K562 (cell line): Measurements from ENCODE around the gene SORCS1. TPM values are rescaled to one million over a fixed set of nuclear protein-coding genes. Genes with fewer than 3 reads are reported as not detected.

Experiments used
- ATAC-seq: fragments of 200-7000 bp; cut with Tn5 transposase; 3 replicates; pipeline ENCODE4 v1.9.1; 2020; ENCODE audit warnings: moderate library complexity
- BruUV-seq: library from RNA; stranded (reverse); fragments of 400-500 nt; replicated peaks from 2 replicates; lab custom pipeline; 2021; lab: Mats Ljungman, UMichigan
- CTCF ChIA-PET: fragments of 300-600 bp; formaldehyde crosslinking; extraction: SDS; loops from one replicate; lab custom pipeline; 2021; ENCODE audit warnings: low intra/inter-chr PET ratio; lab: Yijun Ruan, JAX
- POLR2A ChIA-PET: fragments of 300-600, 350-650 bp; sonication (Branson Sonifier 250); formaldehyde crosslinking; extraction: SDS; loops from one replicate; lab custom pipeline; 2021; ENCODE audit warnings: antibody characterized with exemption, inconsistent platforms; lab: Yijun Ruan, JAX
- DNase-seq, 4 experiments: peaks; one replicate each; pipeline versions ENCODE4 v3.0.0 to v3.0.0-alpha.2; 2011 to 2018; ENCODE audit warnings: low spot score in 3 of 4, mixed read lengths in 3 of 4; ENCODE audit errors: extremely low read depth in 1 of 4
- FAIRE-seq: peaks from 2 replicates; lab custom pipeline; 2011; peaks lifted over from hg19 to GRCh38; lab: Jason Lieb, UNC
- H2AFZ ChIP-seq: 2 replicates; pipeline ENCODE4 v1.6.0; 2011; ENCODE audit warnings: low read depth, low read length, control low read depth, inconsistent platforms
- H3K27ac ChIP-seq: fragments of 200-600 bp; 3 replicates; pipeline ENCODE4 v1.8.0; 2011; ENCODE audit warnings: low read depth, mild to moderate bottlenecking, control low read depth, inconsistent platforms, low read length, moderate library complexity, mixed read lengths; ENCODE audit errors: extremely low read depth
- H3K27me3 ChIP-seq, 2 experiments: fragments of 300-600 bp in 1 of 2; 2 replicates in 1 of 2; 3 replicates in 1 of 2; pipeline versions ENCODE4 v1.6.0 to v1.8.0; 2011; ENCODE audit warnings: inconsistent platforms in 2 of 2, low read length in 2 of 2, mild to moderate bottlenecking in 1 of 2, mixed read lengths in 1 of 2, moderate library complexity in 1 of 2; ENCODE audit not compliant: control insufficient read depth in 2 of 2, insufficient read depth in 2 of 2
- H3K36me3 ChIP-seq: fragments of 300-600 bp; 3 replicates; pipeline ENCODE4 v1.8.0; 2011; ENCODE audit warnings: mild to moderate bottlenecking, low read length, inconsistent platforms; ENCODE audit not compliant: control insufficient read depth, insufficient read depth
- H3K4me1 ChIP-seq, 2 experiments: fragments of 200-600 bp in 1 of 2; replicated peaks in 1 of 2; 2 replicates in 1 of 2; 3 replicates in 1 of 2; pipeline versions ENCODE4 v1.5.1 to v1.8.0; 2011; ENCODE audit warnings: inconsistent platforms in 2 of 2, low read length in 2 of 2, mild to moderate bottlenecking in 1 of 2, mixed read lengths in 1 of 2, moderate library complexity in 1 of 2; ENCODE audit not compliant: control insufficient read depth in 2 of 2, insufficient read depth in 2 of 2
- H3K4me2 ChIP-seq: 2 replicates; pipeline ENCODE4 v1.6.1; 2011; ENCODE audit warnings: low read length, control low read depth, inconsistent platforms, mixed read lengths; ENCODE audit not compliant: insufficient read depth
- H3K4me3 ChIP-seq: fragments of 200-600 bp; sonication (generic), shearing (Covaris generic); 2 replicates; pipeline ENCODE4 v1.5.1; 2016; ENCODE audit warnings: control low read depth, inconsistent platforms
- H3K79me2 ChIP-seq: fragments of 200-600 bp; 3 replicates; pipeline ENCODE4 v1.8.0; 2011; ENCODE audit warnings: low read length, inconsistent platforms; ENCODE audit not compliant: control insufficient read depth, insufficient read depth
- H3K9ac ChIP-seq, 2 experiments: 2 replicates each; pipeline versions ENCODE4 v1.6.0 to v1.6.1; 2011; ENCODE audit warnings: low read depth in 2 of 2, low read length in 2 of 2, control low read depth in 1 of 2, inconsistent platforms in 1 of 2, mild to moderate bottlenecking in 1 of 2, mixed read lengths in 1 of 2; ENCODE audit not compliant: insufficient read depth in 1 of 2
- H3K9me1 ChIP-seq: one replicate; pipeline ENCODE4 v1.6.0; 2011; ENCODE audit warnings: inconsistent platforms, mild to moderate bottlenecking, low read length, moderate library complexity; ENCODE audit not compliant: control insufficient read depth, insufficient read depth
- H3K9me3 ChIP-seq: replicated peaks from 2 replicates; pipeline ENCODE4 v1.5.1; 2011; ENCODE audit warnings: low read depth, low read length, inconsistent platforms; ENCODE audit not compliant: control insufficient read depth, insufficient read depth
- H4K20me1 ChIP-seq: replicated peaks from 2 replicates; pipeline ENCODE4 v1.6.1; 2011; ENCODE audit warnings: low read length, inconsistent platforms, mixed read lengths; ENCODE audit not compliant: control insufficient read depth, insufficient read depth
- BRD9 ChIP-seq: fragments of 450-650 bp; IDR thresholded peaks from 2 replicates; pipeline ENCODE4 v1.6.1; 2018; ENCODE audit warnings: low read depth; ENCODE audit not compliant: partially characterized antibody
- ELF4 ChIP-seq: fragments of 450-650 bp; formaldehyde crosslinking; IDR thresholded peaks from 2 replicates; pipeline ENCODE4 v1.4.0; 2022; ENCODE audit warnings: missing genetic modification characterization
- HNRNPK ChIP-seq: fragments of 200-400 bp; formaldehyde crosslinking; IDR thresholded peaks from one replicate; pipeline ENCODE4 v1.6.1; 2018; ENCODE audit warnings: mild to moderate bottlenecking, low read depth, low read length; ENCODE audit not compliant: poor library complexity, severe bottlenecking
- IRF2 ChIP-seq: sonication (generic); formaldehyde crosslinking; IDR thresholded peaks from 2 replicates; pipeline ENCODE4 v1.8.1; 2022; ENCODE audit warnings: mild to moderate bottlenecking, missing genetic modification reagents
- L3MBTL2 ChIP-seq: fragments of 450-650 bp; IDR thresholded peaks from 2 replicates; pipeline ENCODE4 v1.6.1; 2016; ENCODE audit warnings: mild to moderate bottlenecking, moderate library complexity
- MAFG ChIP-seq: fragments of 450-650 bp; conservative IDR thresholded peaks from 2 replicates; pipeline ENCODE4 v1.6.1; 2016; ENCODE audit warnings: missing genetic modification characterization, missing compliant biosample characterization
- NFIX ChIP-seq: fragments of 250-450 bp; sonication (Bioruptor Pico); IDR thresholded peaks from 2 replicates; pipeline ENCODE4 v1.4.0; 2020; ENCODE audit warnings: low read depth, mild to moderate bottlenecking, moderate library complexity
- RBM17 ChIP-seq: fragments of 200-400 bp; formaldehyde crosslinking; IDR thresholded peaks from 2 replicates; pipeline ENCODE4 v1.6.1; 2017; ENCODE audit warnings: low read depth, mild to moderate bottlenecking, low read length, borderline replicate concordance
- SIN3B ChIP-seq: fragments of 450-650 bp; IDR thresholded peaks from 2 replicates; pipeline ENCODE4 v1.6.1; 2017; ENCODE audit warnings: low read depth, mild to moderate bottlenecking, moderate library complexity
- STAG1 ChIP-seq: sonication (generic); formaldehyde crosslinking; IDR thresholded peaks from 2 replicates; pipeline ENCODE4 v1.5.0; 2020; ENCODE audit warnings: missing genetic modification reagents, borderline replicate concordance
- TCF7 ChIP-seq: sonication (generic); IDR thresholded peaks from 2 replicates; pipeline ENCODE4 v1.6.1; 2016; ENCODE audit warnings: antibody characterized with exemption, borderline replicate concordance
- TEAD1 ChIP-seq, 2 experiments: fragments of 450-650 bp in 1 of 2; sonication (generic) in 1 of 2; formaldehyde crosslinking; IDR thresholded peaks; 2 replicates each; pipeline versions ENCODE4 v1.4.0 to v1.8.0; 2020 to 2022; ENCODE audit warnings: mild to moderate bottlenecking in 2 of 2, missing genetic modification reagents in 1 of 2
- ZBTB12 ChIP-seq: fragments of 250-450 bp; sonication (Bioruptor Pico); IDR thresholded peaks from 2 replicates; pipeline ENCODE4 v1.4.0; 2020
- ZNF133 ChIP-seq: fragments of 250-450 bp; sonication (Bioruptor Pico); IDR thresholded peaks from 2 replicates; pipeline ENCODE4 v1.4.0; 2020; ENCODE audit warnings: mild to moderate bottlenecking
- ZNF561 ChIP-seq: fragments of 450-650 bp; formaldehyde crosslinking; conservative IDR thresholded peaks from 2 replicates; pipeline ENCODE4 v1.4.0; 2020; ENCODE audit warnings: mild to moderate bottlenecking, moderate library complexity
- ZNF76 ChIP-seq: fragments of 250-450 bp; sonication (Bioruptor Pico); IDR thresholded peaks from 2 replicates; pipeline ENCODE4 v1.4.0; 2020; ENCODE audit warnings: mild to moderate bottlenecking, moderate library complexity, borderline replicate concordance
- WGBS: fragments of 100-300 bp; shearing (Covaris generic); methylation state at CpG from one replicate; pipeline ENCODE4 v1.1.6; 2016; ENCODE audit warnings: low coverage, mixed read lengths; ENCODE audit not compliant: insufficient coverage; ENCODE audit errors: missing lambda C conversion rate; 5-methylcytosine and 5-hydroxymethylcytosine counted together
- in situ Hi-C: fragments of 300-500 bp; cut with MboI; formaldehyde crosslinking; loops from 4 replicates; pipeline ENCODE4 v1.15.0; 2018; ENCODE audit warnings: inconsistent platforms, mixed read lengths
- intact Hi-C: fragments of 100-400 bp; cut with micrococcal nuclease; formaldehyde crosslinking; loops from 2 replicates; pipeline ENCODE4 v1.14.2; 2022
- polyA plus RNA-seq, 8 experiments: library from polyadenylated mRNA; depleted of rRNA in 4 of 8; stranded (reverse) in 5 of 8; unstranded in 3 of 8; fragments of >200 nt; fragmentation: Nextera tagmentation in 2 of 8; fragmentation: Illumina TruSeq in 1 of 8; extraction: Ambion mirVana in 2 of 8; extraction: Trizol in 1 of 8; gene quantifications; 2 replicates each; pipeline versions ENCODE4 v1.2.1 to v1.2.3, GENCODE V29; 2011 to 2014; ENCODE audit warnings: inconsistent platforms in 1 of 8, missing spikeins in 1 of 8
- total RNA-seq, 7 experiments: library from RNA; depleted of rRNA in 6 of 7; stranded (reverse); fragments of >200 nt in 6 of 7; fragmentation: Illumina TruSeq in 2 of 7; extraction: Trizol in 2 of 7; gene quantifications; 2 replicates each; pipeline versions ENCODE4 v1.2.1 to v1.2.3, GENCODE V29; 2011 to 2021; ENCODE audit warnings: low replicate concordance in 1 of 7
- TF ChIP-seq, protein P1 (sequence below): sonication (generic); formaldehyde crosslinking; IDR thresholded peaks from 2 replicates; pipeline ENCODE4 v1.8.1; 2022; ENCODE audit warnings: missing genetic modification reagents

Gene SORCS1
- total and polyA plus RNA-seq, 9 of the 15 experiments (the other 6 are each of a cell fraction or from before 2014, with no cell fraction given) = 1.5 to 3.9 (median 2.7) TPM

- H3K9ac ChIP-seq = no peak overlapping the region
- ChIA-PET CTCF (no interaction called here), POLR2A (no interaction called here)
- no peaks in the 10 kb centered on the region for H3K79me2 ChIP-seq
- H3K9me1 ChIP-seq = no peaks in the 10 kb centered on the region
- FAIRE-seq (no peak), DNase-seq (no peak), ATAC-seq (no peak)
- no peaks in the 10 kb centered on the region for H3K27me3 ChIP-seq
- H3K4me2 ChIP-seq = no peak overlapping the region
- in situ Hi-C loops (no loop called here), intact Hi-C loops (no loop called here)
- no peaks in the 10 kb centered on the region for H4K20me1 ChIP-seq
- no peak overlapping the region for H3K4me3 ChIP-seq
- 10% methylated on average over 1 of the region's 1 CpG for WGBS
- H2AFZ ChIP-seq = no peak overlapping the region
- H3K27ac ChIP-seq = no peak overlapping the region
- BruUV-seq = no TSS peak
- TF ChIP-seq, protein P1, sequence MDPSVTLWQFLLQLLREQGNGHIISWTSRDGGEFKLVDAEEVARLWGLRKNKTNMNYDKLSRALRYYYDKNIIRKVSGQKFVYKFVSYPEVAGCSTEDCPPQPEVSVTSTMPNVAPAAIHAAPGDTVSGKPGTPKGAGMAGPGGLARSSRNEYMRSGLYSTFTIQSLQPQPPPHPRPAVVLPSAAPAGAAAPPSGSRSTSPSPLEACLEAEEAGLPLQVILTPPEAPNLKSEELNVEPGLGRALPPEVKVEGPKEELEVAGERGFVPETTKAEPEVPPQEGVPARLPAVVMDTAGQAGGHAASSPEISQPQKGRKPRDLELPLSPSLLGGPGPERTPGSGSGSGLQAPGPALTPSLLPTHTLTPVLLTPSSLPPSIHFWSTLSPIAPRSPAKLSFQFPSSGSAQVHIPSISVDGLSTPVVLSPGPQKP (CRISPR knock-in tag) = no peak
- TF ChIP-seq L3MBTL2 = no peak
- no peak for TF ChIP-seq ZNF76 (CRISPR knock-in tag)
- TF ChIP-seq TCF7 = no peak
- TF ChIP-seq STAG1 (CRISPR knock-in tag) = no peak
- no peaks in the 10 kb centered on the region; a peak in 1 of 5 replicates for H3K4me1 ChIP-seq
- H3K36me3 ChIP-seq = no peaks in the 10 kb centered on the region
- no peaks in the 10 kb centered on the region for H3K9me3 ChIP-seq
Observed at GRCh38 chr10:106832846-106833245, 331.7 kb downstream of the SORCS1 start.

DNA sequence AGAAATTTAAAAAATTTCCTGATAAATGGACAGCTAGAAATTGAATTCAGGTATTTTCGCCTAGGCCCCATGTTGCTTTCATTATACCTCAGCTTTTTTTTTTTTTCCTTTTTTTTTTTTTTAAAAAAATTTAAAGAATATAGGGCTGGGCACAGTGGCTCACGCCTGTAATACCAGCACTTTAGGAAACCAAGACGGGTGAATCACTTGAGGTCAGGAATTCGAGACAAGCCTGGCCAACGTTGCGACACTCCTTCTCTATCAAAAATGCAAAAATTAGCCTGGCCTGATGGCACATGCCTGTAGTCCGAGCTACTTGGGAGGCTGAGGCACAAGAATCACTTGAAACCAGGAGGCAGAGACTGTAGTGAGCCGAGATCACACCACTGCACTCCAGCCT is 334.0 kb downstream of the SORCS1 start:
- in situ Hi-C loops (no loop called here), intact Hi-C loops (no loop called here)
- no TSS peak for BruUV-seq
- ChIA-PET POLR2A (no interaction called here), CTCF (no interaction called here)
- Histone ChIP-seq H3K4me2 (no peak overlapping the region), H3K27me3 (no peaks in the 10 kb centered on the region), H3K36me3 (no peaks in the 10 kb centered on the region), H3K4me1 (no peaks in the 10 kb centered on the region; a peak in 2 of 5 replicates), H3K9me3 (no peaks in the 10 kb centered on the region), H3K79me2 (no peaks in the 10 kb centered on the region), H3K27ac (no peak overlapping the region), H3K9ac (no peak overlapping the region), H3K9me1 (no peaks in the 10 kb centered on the region), H2AFZ (no peak overlapping the region), H4K20me1 (no peaks in the 10 kb centered on the region), H3K4me3 (no peak overlapping the region)
- ATAC-seq (no peak), DNase-seq (no peak), FAIRE-seq (no peak)
- WGBS = 41% methylated on average over 7 of the region's 8 CpGs
- TF ChIP-seq NFIX = no peak
- TF ChIP-seq MAFG (tag) = no peak
- TF ChIP-seq ZBTB12 = no peak
- no peak for TF ChIP-seq ELF4 (CRISPR knock-in tag)
- no peak for TF ChIP-seq ZNF561 (CRISPR knock-in tag)
- TF ChIP-seq ZNF133 (CRISPR knock-in tag) = no peak
- no peak for TF ChIP-seq RBM17
- no peak for TF ChIP-seq SIN3B
- no peak for TF ChIP-seq BRD9
- TF ChIP-seq TEAD1 (CRISPR knock-in tag; IDR thresholded peaks at IDR 0.05) = no peak
- no peak for TF ChIP-seq HNRNPK
- no peak for TF ChIP-seq IRF2
